OCI-LY1 (cell line): Measurements from ENCODE around the gene MAP6D1.
"Not testable (repeated sequence)": the region's sequence is repeated elsewhere in the genome, so short reads cannot be mapped to it uniquely, and the experiment has no call there.

Experiments used
- H2AFZ ChIP-seq: fragments of 200-600 bp; sonication (generic), shearing (Covaris generic); 2 replicates; pipeline ENCODE4 v1.6.0; 2014; ENCODE audit warnings: antibody characterized with exemption, mild to moderate bottlenecking, low read length
- H3F3A ChIP-seq: fragments of 200-600 bp; sonication (generic), shearing (Covaris generic); 2 replicates; pipeline ENCODE4 v1.6.0; 2014; ENCODE audit warnings: mild to moderate bottlenecking, antibody characterized with exemption, low read length, moderate library complexity; ENCODE audit not compliant: insufficient read depth
- H3K27ac ChIP-seq: fragments of 200-600 bp; sonication (generic); 2 replicates; pipeline ENCODE4 v1.5.1; 2014; ENCODE audit warnings: low read length, mixed run types, mild to moderate bottlenecking, low read depth; ENCODE audit not compliant: poor library complexity, severe bottlenecking
- H3K27me3 ChIP-seq: fragments of 200-600 bp; sonication (generic); 2 replicates; pipeline ENCODE4 v1.6.0; 2014; ENCODE audit warnings: antibody characterized with exemption, mild to moderate bottlenecking, low read length, moderate library complexity; ENCODE audit not compliant: insufficient read depth
- H3K36me3 ChIP-seq: fragments of 200-600 bp; sonication (generic); 2 replicates; pipeline ENCODE4 v1.6.1; 2014; ENCODE audit warnings: mild to moderate bottlenecking, antibody characterized with exemption, low read length, moderate library complexity, mixed read lengths; ENCODE audit not compliant: insufficient read depth
- H3K4me1 ChIP-seq: fragments of 200-600 bp; sonication (generic); 2 replicates; pipeline ENCODE4 v1.5.1; 2014; ENCODE audit warnings: mild to moderate bottlenecking, low read length, moderate library complexity; ENCODE audit not compliant: insufficient read depth, severe bottlenecking
- H3K4me2 ChIP-seq: fragments of 200-600 bp; sonication (generic), shearing (Covaris generic); 2 replicates; pipeline ENCODE4 v1.6.1; 2014; ENCODE audit warnings: low read length
- H3K4me3 ChIP-seq: fragments of 200-600 bp; sonication (generic); 2 replicates; pipeline ENCODE4 v1.5.1; 2014; ENCODE audit warnings: low read length, low read depth, mild to moderate bottlenecking, mixed read lengths; ENCODE audit not compliant: poor library complexity, severe bottlenecking
- H3K79me2 ChIP-seq: fragments of 200-600 bp; shearing (Covaris generic); 2 replicates; pipeline ENCODE4 v1.6.1; 2016; ENCODE audit warnings: mixed run types, low read length, mixed read lengths; ENCODE audit not compliant: insufficient read depth
- H3K9ac ChIP-seq: fragments of 200-600 bp; sonication (generic), shearing (Covaris generic); 2 replicates; pipeline ENCODE4 v1.6.1; 2014; ENCODE audit warnings: mild to moderate bottlenecking, low read length, mixed read lengths
- H3K9me2 ChIP-seq: fragments of 200-600 bp; sonication (generic), shearing (Covaris generic); 2 replicates; pipeline ENCODE4 v1.6.1; 2014; ENCODE audit warnings: low read depth, mild to moderate bottlenecking, low read length, mixed read lengths
- H3K9me3 ChIP-seq: fragments of 200-600 bp; shearing (Covaris generic); 2 replicates; pipeline ENCODE4 v1.6.1; 2014; ENCODE audit warnings: low read length, mixed read lengths
- H4K20me1 ChIP-seq: fragments of 200-600 bp; sonication (generic), shearing (Covaris generic); 2 replicates; pipeline ENCODE4 v1.6.0; 2016; ENCODE audit warnings: mild to moderate bottlenecking, low read length; ENCODE audit not compliant: insufficient read depth
- EZH2 ChIP-seq: fragments of 200-600 bp; sonication (generic), shearing (Covaris generic); IDR thresholded peaks from 2 replicates; pipeline ENCODE4 v1.8.0; 2017; ENCODE audit warnings: borderline replicate concordance, mixed run types, mild to moderate bottlenecking, antibody characterized with exemption, low read length, moderate library complexity, mixed read lengths
- TF ChIP-seq, protein P1 (sequence below): fragments of 200-600 bp; sonication (generic), shearing (Covaris generic); IDR thresholded peaks from 2 replicates; pipeline ENCODE4 v1.5.1; 2017; ENCODE audit warnings: mild to moderate bottlenecking, antibody characterized with exemption, low read length, moderate library complexity, mixed read lengths

The MAP6D1 gene

DNA sequence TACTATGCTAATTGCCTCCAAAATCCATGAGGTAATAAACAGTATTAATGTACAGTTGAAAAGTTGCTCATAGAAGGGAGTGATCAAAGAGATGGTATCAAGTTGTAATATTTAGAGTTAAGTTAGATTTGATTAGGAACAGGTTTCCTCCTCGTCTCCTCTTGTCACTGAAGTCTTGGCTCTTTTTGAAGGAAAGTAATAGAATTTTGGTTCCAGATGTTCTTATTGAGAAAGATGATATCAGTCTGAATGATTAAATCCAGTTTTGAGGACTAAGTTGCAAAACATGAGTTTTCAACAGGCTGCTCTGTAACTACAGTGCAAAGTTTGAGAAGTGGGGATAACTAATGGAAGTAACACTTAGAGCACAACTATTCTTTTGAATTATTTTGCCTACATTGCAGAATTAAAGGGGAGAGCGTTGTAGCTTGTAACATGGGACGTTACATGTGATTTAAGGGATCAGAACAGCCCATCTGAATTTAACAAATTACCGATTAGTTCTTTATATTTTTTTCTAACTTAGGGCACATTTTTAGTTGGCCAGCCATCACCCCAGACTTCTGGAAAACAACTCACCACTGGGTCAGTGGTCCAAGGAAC is 48.3 kb downstream of the MAP6D1 start:
- no peak overlapping the region for H3K9ac ChIP-seq
- TF ChIP-seq, protein P1, sequence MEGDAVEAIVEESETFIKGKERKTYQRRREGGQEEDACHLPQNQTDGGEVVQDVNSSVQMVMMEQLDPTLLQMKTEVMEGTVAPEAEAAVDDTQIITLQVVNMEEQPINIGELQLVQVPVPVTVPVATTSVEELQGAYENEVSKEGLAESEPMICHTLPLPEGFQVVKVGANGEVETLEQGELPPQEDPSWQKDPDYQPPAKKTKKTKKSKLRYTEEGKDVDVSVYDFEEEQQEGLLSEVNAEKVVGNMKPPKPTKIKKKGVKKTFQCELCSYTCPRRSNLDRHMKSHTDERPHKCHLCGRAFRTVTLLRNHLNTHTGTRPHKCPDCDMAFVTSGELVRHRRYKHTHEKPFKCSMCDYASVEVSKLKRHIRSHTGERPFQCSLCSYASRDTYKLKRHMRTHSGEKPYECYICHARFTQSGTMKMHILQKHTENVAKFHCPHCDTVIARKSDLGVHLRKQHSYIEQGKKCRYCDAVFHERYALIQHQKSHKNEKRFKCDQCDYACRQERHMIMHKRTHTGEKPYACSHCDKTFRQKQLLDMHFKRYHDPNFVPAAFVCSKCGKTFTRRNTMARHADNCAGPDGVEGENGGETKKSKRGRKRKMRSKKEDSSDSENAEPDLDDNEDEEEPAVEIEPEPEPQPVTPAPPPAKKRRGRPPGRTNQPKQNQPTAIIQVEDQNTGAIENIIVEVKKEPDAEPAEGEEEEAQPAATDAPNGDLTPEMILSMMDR: no peak
- no peak for TF ChIP-seq EZH2

DNA sequence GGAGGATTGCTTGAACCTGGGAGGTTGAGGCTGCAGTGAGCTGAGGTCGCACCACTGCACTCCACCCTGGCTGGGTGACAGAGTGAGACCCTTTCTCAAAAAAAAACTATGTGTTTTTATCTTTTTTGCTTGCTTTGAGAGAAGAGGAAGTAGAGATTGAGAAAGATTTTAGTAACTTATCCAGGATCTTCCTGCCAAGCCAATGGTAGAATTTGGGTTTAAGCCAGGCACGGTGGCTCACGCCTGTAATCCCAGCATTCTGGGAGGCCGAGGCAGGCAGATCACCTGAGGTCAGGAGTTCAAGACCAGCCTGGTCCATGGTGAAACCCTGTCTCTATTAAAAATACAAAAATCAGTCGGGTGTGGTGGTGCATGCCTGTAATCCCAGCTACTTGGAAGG is 48.9 kb downstream of the MAP6D1 start:
- H3K27me3 ChIP-seq, H3K4me2 ChIP-seq, H3K9me3 ChIP-seq, H3K9ac ChIP-seq, H3K79me2 ChIP-seq, H3K4me1 ChIP-seq, H2AFZ ChIP-seq, H3K9me2 ChIP-seq, H3K4me3 ChIP-seq, H3K27ac ChIP-seq, H4K20me1 ChIP-seq, H3F3A ChIP-seq: not testable (repeated sequence)
- peaks cover 94% of the 10 kb centered on the region for H3K36me3 ChIP-seq

More for the DNA sequence above, 48.3 kb downstream of the MAP6D1 start:
- H3K4me1 ChIP-seq: no peaks in the 10 kb centered on the region
- H3K9me3 ChIP-seq: no peaks in the 10 kb centered on the region
- H3F3A ChIP-seq: no peaks in the 10 kb centered on the region
- H2AFZ ChIP-seq: no peak overlapping the region
- peaks cover 97% of the 10 kb centered on the region for H3K36me3 ChIP-seq
- H3K9me2 ChIP-seq: no peaks in the 10 kb centered on the region
- H3K27ac ChIP-seq: no peak overlapping the region
- no peak overlapping the region for H3K4me3 ChIP-seq
- no peak overlapping the region for H3K4me2 ChIP-seq
- no peaks in the 10 kb centered on the region for H4K20me1 ChIP-seq
- H3K79me2 ChIP-seq: no peaks in the 10 kb centered on the region
- no peaks in the 10 kb centered on the region for H3K27me3 ChIP-seq

DNA sequence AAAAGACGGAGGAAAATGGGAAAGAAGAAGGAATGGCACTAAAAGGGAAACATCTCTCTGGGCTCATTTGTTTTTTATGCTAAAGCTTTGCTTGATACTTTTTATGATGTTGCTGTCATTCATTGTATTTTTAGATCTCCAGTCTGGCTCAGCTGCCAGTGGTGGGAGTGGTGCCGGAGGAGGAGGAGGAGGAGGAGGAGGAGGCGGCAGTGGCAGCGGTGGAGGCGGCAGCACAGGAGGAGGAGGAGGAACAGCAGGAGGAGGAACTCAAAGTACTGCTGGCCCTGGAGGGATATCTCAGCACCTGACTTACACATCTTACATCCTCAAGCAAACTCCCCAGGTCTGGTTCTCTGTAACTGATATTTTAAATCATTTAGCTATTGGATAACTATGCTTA is 49.6 kb downstream of the MAP6D1 start:
- Histone ChIP-seq H2AFZ (no peak overlapping the region), H3F3A (no peaks in the 10 kb centered on the region), H3K27me3 (no peaks in the 10 kb centered on the region), H4K20me1 (no peaks in the 10 kb centered on the region), H3K9me3 (no peaks in the 10 kb centered on the region), H3K4me2 (no peak overlapping the region), H3K36me3 (peaks cover 92% of the 10 kb centered on the region), H3K4me3 (no peak overlapping the region), H3K4me1 (no peaks in the 10 kb centered on the region), H3K9me2 (no peaks in the 10 kb centered on the region), H3K9ac (no peak overlapping the region), H3K27ac (no peak overlapping the region), H3K79me2 (no peaks in the 10 kb centered on the region)
- no peak for TF ChIP-seq EZH2
- TF ChIP-seq, protein P1: no peak

DNA sequence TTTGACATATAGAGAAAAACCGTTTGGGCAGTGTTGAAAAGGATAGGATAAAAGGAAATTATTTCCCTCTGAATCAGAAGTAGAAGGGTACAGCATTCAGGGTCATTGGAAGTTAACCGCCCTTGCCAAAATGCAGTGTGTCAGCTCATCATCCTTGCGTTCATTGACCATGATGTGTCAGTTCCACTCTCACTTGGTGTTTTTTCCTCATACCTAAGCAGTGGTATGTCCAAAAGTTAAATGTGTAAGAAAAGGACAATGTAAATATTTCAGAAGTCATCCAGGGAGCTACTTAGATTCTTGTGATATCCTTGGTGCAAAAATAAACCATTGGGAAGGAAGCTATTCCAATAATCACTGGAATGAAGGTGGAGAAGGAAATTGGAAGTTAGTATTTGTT is 50.7 kb downstream of the MAP6D1 start:
- Histone ChIP-seq H3K36me3 (peaks cover 86% of the 10 kb centered on the region), H3K4me1 (no peaks in the 10 kb centered on the region), H3K79me2 (no peaks in the 10 kb centered on the region), H3K4me2 (no peak overlapping the region), H3K4me3 (no peak overlapping the region), H3K27ac (no peak overlapping the region), H3F3A (no peaks in the 10 kb centered on the region), H3K9me3 (no peaks in the 10 kb centered on the region), H2AFZ (no peak overlapping the region), H4K20me1 (no peaks in the 10 kb centered on the region), H3K27me3 (no peaks in the 10 kb centered on the region), H3K9me2 (no peaks in the 10 kb centered on the region), H3K9ac (no peak overlapping the region)
- no peak for TF ChIP-seq EZH2
- TF ChIP-seq, protein P1: no peak
